Esophagus squamous epithelium (tissue), 5 donors: ENCODE data around the gene KRTAP4-2. TPM values are rescaled to one million over a fixed set of nuclear protein-coding genes. Genes with fewer than 3 reads are reported as not detected.

Experiments
- DNase-seq: peaks from one replicate; lab custom pipeline; 2025; lab: John Stamatoyannopoulos, UW
- H3K27ac ChIP-seq, 4 donors: fragments of 200-600 bp; sonication (generic); one replicate each; pipeline ENCODE4 v1.5.1; 2016 to 2019; ENCODE audit warnings: mild to moderate bottlenecking in 1 of 4
- H3K27me3 ChIP-seq, 4 donors: fragments of 200-600 bp; sonication (generic); 1 replicate in 3 of 4; 2 replicates in 1 of 4; pipeline versions ENCODE4 v1.5.1 to v1.6.0; 2017 to 2021; ENCODE audit warnings: antibody characterized with exemption in 1 of 4
- H3K36me3 ChIP-seq, 3 donors: fragments of 200-600 bp; sonication (generic); one replicate each; pipeline ENCODE4 v1.5.1; 2016 to 2019
- H3K4me1 ChIP-seq, 3 donors: fragments of 200-600 bp; sonication (generic); one replicate each; pipeline ENCODE4 v1.5.1; 2017 to 2019
- H3K4me3 ChIP-seq, 4 donors: fragments of 200-600 bp; sonication (generic); 1 replicate in 3 of 4; 2 replicates in 1 of 4; pipeline ENCODE4 v1.5.1; 2016 to 2019; ENCODE audit warnings: mild to moderate bottlenecking in 2 of 4, moderate library complexity in 1 of 4
- H3K9me3 ChIP-seq, 3 donors: fragments of 200-600 bp; sonication (generic); one replicate each; pipeline ENCODE4 v1.5.1; 2016 to 2019
- POLR2A ChIP-seq, 4 donors: fragments of 450-650 bp; IDR thresholded peaks; one replicate each; pipeline ENCODE4 v1.6.1; 2017; ENCODE audit warnings: antibody characterized with exemption in 4 of 4, mild to moderate bottlenecking in 4 of 4, moderate library complexity in 3 of 4
- WGBS, 2 donors: methylation state at CpG; one replicate each; pipeline ENCODE4 v1.1.5; 2018; 5-methylcytosine and 5-hydroxymethylcytosine counted together
- intact Hi-C: fragments of 100-400 bp; cut with DNase I; formaldehyde crosslinking; loops from one replicate; pipeline ENCODE4 v1.15.0; 2022
- total RNA-seq, 4 donors: library from RNA; depleted of rRNA; stranded (reverse); fragments of >200 nt; gene quantifications; one replicate each; pipeline ENCODE4 v1.1.0, GENCODE V29; 2016
- TF ChIP-seq, protein P1 (sequence below), 6 experiments: fragments of 450-650 bp in 4 of 6; fragments of 200-600 bp in 2 of 6; sonication (generic) in 2 of 6; IDR thresholded peaks; one replicate each; pipeline ENCODE4 v1.5.1; 2016 to 2019; ENCODE audit warnings: antibody characterized with exemption in 6 of 6, mild to moderate bottlenecking in 4 of 6, moderate library complexity in 4 of 6
- donor health status: DM: yes; HTN: yes; CAD: no.

The KRTAP4-2 gene
- total RNA-seq, 4 donors from 2014 or later: not detected

- no peak overlapping the region for H3K27ac ChIP-seq
- H3K27me3 ChIP-seq: peaks cover 0 to 35% (median 0%) of the 10 kb centered on the region in 4 donors
- H3K9me3 ChIP-seq: no peaks in the 10 kb centered on the region
- 88 to 89% methylated on average over 2 of the region's 2 CpGs for WGBS, 2 donors
- no peaks in the 10 kb centered on the region for H3K4me1 ChIP-seq
- no peak for DNase-seq
- TF ChIP-seq POLR2A (IDR thresholded peaks at IDR 0.05): no peak
- TF ChIP-seq, protein P1, sequence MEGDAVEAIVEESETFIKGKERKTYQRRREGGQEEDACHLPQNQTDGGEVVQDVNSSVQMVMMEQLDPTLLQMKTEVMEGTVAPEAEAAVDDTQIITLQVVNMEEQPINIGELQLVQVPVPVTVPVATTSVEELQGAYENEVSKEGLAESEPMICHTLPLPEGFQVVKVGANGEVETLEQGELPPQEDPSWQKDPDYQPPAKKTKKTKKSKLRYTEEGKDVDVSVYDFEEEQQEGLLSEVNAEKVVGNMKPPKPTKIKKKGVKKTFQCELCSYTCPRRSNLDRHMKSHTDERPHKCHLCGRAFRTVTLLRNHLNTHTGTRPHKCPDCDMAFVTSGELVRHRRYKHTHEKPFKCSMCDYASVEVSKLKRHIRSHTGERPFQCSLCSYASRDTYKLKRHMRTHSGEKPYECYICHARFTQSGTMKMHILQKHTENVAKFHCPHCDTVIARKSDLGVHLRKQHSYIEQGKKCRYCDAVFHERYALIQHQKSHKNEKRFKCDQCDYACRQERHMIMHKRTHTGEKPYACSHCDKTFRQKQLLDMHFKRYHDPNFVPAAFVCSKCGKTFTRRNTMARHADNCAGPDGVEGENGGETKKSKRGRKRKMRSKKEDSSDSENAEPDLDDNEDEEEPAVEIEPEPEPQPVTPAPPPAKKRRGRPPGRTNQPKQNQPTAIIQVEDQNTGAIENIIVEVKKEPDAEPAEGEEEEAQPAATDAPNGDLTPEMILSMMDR (IDR thresholded peaks at IDR 0.05): no peak
- intact Hi-C loops: no loop called here
- no peaks in the 10 kb centered on the region for H3K36me3 ChIP-seq
- H3K4me3 ChIP-seq: no peak overlapping the region
Observed at GRCh38 chr17:41186872-41187271, 8.9 kb upstream of the KRTAP4-2 start.

DNA sequence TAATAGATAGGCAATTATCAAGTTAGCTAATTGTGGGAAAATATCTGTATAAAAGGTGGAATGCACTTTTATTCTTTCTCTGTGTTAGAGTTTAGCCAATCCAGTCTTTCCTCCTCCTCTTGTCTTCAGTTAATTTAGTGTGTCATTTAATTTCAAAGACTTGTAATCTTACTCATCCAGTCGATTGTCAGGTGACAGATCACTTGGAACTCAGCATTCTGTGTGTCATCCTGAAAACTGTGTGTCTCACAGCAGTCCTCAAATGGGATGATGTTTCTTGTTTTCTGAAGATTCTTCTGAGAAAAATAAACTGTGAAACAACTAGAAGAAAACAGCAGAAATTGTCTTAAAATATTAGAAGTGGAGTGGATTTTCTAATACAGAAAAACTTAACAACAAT lies 7.0 kb upstream of the KRTAP4-2 start:
- intact Hi-C loops: no loop called here
- Histone ChIP-seq H3K27me3 (peaks cover 0 to 28% (median 0%) of the 10 kb centered on the region in 4 donors), H3K9me3 (no peaks in the 10 kb centered on the region), H3K27ac (no peak overlapping the region), H3K4me1 (no peaks in the 10 kb centered on the region), H3K4me3 (no peak overlapping the region), H3K36me3 (no peaks in the 10 kb centered on the region)
- 16 to 41% methylated on average over 1 of the region's 1 CpG for WGBS, 2 donors
- no peak for DNase-seq
- TF ChIP-seq, protein P1 (IDR thresholded peaks at IDR 0.05): no peak
- no peak for TF ChIP-seq POLR2A (IDR thresholded peaks at IDR 0.05)

DNA sequence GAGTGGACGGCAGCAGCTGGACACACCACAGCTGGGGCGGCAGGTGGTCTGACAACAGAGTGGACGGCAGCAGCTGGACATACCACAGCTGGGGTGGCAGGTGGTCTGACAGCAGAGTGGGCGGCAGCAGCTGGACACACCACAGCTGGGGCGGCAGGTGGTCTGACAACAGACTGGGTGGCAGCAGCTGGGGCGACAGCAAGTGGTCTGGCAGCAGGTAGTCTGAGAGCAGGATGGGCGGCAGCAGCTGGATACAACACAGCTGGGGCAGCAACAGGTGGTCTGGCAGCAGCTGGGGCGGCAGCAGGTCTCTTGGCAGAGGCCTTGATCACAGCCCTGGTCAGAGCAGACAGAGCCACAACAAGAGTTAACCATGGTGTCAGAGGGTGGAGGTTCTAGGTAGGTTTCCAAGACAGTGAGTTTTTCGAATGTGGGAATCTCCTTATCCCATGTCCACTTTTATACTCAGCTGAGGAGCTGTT lies 6.5 kb upstream of the KRTAP4-2 start, which contains the start of gene KRTAP4-1:
TSS of gene KRTAP4-1 (minus strand) at position 432 of the 482 bp plus-strand sequence. CDS start at position 375, 57 bp downstream.
- DNase-seq: no peak
- TF ChIP-seq POLR2A (IDR thresholded peaks at IDR 0.05): no peak
- TF ChIP-seq, protein P1 (IDR thresholded peaks at IDR 0.05): no peak
- Histone ChIP-seq H3K9me3 (no peaks in the 10 kb centered on the region), H3K36me3 (no peaks in the 10 kb centered on the region), H3K4me3 (no peak within 1 kb of the TSS), H3K27me3 (peaks cover 0 to 23% (median 0%) of the 10 kb centered on the region in 4 donors), H3K4me1 (no peaks in the 10 kb centered on the region), H3K27ac (no peak within 1 kb of the TSS)
- intact Hi-C loops: no loop called here
- WGBS, 2 donors: 68 to 72% methylated on average over 7 to 9 of the region's 9 CpGs

DNA sequence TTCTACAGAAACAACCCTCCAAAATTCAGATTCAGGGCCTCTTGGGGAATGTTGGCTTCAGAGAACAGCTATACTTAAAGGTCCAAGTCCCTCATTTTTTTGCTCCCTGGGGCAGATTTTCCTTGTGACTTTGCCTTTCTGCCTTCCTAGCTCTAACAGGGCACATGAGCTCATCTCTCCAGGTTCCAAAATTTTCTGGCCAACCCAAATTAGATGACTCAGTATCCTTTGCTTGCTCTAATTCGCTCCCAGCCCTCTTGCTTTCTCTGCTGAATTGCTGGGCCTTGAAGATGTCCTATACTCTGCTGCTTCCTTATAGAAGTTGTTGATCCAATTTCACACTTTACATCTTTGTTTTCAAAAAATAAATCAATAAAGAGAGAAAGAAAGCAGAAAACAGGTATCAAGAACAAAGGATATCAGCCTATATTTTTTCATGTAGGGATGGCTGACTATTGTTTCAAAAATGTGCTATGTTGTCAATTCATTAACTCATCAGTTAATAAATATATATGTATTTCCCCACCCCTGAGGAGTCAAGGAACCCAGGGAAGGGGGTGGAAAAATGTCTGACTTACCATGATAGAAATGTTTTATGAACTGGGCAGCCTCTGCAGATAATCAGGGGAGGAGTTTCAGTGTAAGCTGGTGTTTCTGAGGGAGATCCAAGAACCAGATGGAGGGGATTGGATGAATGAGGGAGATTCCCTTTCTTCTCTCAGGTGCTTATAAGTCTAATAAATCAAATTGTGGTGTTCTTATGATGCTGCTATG lies 1.0 kb upstream of the KRTAP4-2 start:
- 56 to 78% methylated on average over 1 of the region's 1 CpG for WGBS, 2 donors

More for the DNA sequence above, 1.0 kb upstream of the KRTAP4-2 start:
- H3K9me3 ChIP-seq: no peaks in the 10 kb centered on the region
- no peaks in the 10 kb centered on the region for H3K4me1 ChIP-seq
- intact Hi-C loops: no loop called here
- H3K27me3 ChIP-seq: peaks cover 0 to 7% (median 0%) of the 10 kb centered on the region in 4 donors
- TF ChIP-seq, protein P1 (IDR thresholded peaks at IDR 0.05): no peak
- no peak for TF ChIP-seq POLR2A (IDR thresholded peaks at IDR 0.05)
- H3K4me3 ChIP-seq: no peak overlapping the region
- no peak overlapping the region for H3K27ac ChIP-seq
- H3K36me3 ChIP-seq: no peaks in the 10 kb centered on the region
- no peak for DNase-seq
